Ectodermal cell (in vitro differentiated cells): ENCODE data around the gene TEX53.

Experiments
- H3K27ac ChIP-seq: 2 replicates; pipeline ENCODE4 v1.7.0; 2013; ENCODE audit warnings: mild to moderate bottlenecking, low read depth, low read length; ENCODE audit not compliant: insufficient read depth, poor library complexity, severe bottlenecking
- H3K27me3 ChIP-seq: 2 replicates; pipeline ENCODE4 v1.7.0; 2013; ENCODE audit warnings: mild to moderate bottlenecking, low read length; ENCODE audit not compliant: insufficient read depth, control insufficient read depth, poor library complexity, severe bottlenecking
- H3K36me3 ChIP-seq: one replicate; pipeline ENCODE4 v1.7.0; 2013; ENCODE audit warnings: low read length; ENCODE audit not compliant: control insufficient read depth, insufficient read depth
- H3K4me1 ChIP-seq: one replicate; pipeline ENCODE4 v1.7.0; 2013; ENCODE audit warnings: low read length; ENCODE audit not compliant: control insufficient read depth, insufficient read depth
- H3K4me3 ChIP-seq: 2 replicates; pipeline ENCODE4 v1.7.0; 2013; ENCODE audit warnings: low read depth, low read length, control low read depth; ENCODE audit not compliant: insufficient read depth
- H3K9me3 ChIP-seq: 2 replicates; pipeline ENCODE4 v1.7.0; 2013; ENCODE audit warnings: mild to moderate bottlenecking, low read length, moderate library complexity; ENCODE audit not compliant: control insufficient read depth
- whole genome bisulfite sequencing, 2 experiments: methylation state at CpG; one replicate each; pipeline ENCODE4 v1.1.7; 2013; ENCODE audit warnings: missing lambda C conversion rate in 2 of 2; 5-methylcytosine and 5-hydroxymethylcytosine counted together

TEX53 gene

DNA sequence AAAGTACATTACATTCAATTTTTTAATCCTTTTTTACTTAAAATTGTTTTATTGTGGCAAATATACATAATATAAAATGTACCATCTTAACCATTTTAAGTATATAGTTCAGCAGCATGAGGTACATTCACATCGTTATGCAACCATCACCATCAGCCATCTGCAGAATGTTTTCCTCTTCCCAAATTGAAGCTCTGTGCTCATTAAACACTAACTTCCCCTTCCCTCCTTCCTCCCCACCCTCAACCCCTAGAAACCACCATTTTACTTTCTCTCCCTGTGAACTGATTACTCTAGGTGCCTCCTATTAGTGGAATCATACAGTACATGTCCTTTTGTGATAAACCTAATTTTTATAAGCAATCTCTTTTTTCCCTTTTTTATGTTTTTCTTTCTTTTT, 15.6 kb downstream of the TEX53 start:
- H3K4me3 ChIP-seq: no peak overlapping the region
- no peaks in the 10 kb centered on the region for H3K4me1 ChIP-seq
- no peaks in the 10 kb centered on the region for H3K27me3 ChIP-seq
- no peaks in the 10 kb centered on the region for H3K36me3 ChIP-seq
- H3K27ac ChIP-seq: no peak overlapping the region
- 95 to 98% methylated on average over 1 of the region's 1 CpG for WGBS, 2 experiments
- H3K9me3 ChIP-seq: no peaks in the 10 kb centered on the region

DNA sequence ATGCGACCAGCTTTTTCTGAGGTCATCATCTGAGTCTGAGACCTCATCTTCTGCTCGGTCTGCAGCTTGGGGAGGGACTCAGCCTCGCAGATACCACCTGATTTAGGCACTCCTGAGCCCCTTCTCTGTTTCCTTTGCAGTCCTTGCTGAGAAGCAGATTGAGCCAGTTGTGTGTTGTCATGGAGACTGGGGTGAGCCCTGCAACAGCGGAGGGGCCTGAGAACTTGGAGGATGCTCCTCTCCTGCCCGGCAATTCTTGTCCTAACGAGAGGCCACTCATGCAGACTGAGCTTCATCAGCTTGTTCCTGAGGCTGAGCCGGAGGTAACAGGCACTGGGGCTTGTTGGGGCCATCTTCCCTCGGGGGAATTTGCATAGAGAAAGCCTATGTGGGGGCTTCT, 19.2 kb downstream of the TEX53 start:
- H3K4me1 ChIP-seq: no peaks in the 10 kb centered on the region
- no peaks in the 10 kb centered on the region for H3K36me3 ChIP-seq
- H3K27me3 ChIP-seq: no peaks in the 10 kb centered on the region
- WGBS, 2 experiments: 88 to 93% methylated on average over 8 of the region's 8 CpGs
- H3K4me3 ChIP-seq: no peak overlapping the region
- H3K9me3 ChIP-seq: no peaks in the 10 kb centered on the region
- H3K27ac ChIP-seq: no peak overlapping the region

DNA sequence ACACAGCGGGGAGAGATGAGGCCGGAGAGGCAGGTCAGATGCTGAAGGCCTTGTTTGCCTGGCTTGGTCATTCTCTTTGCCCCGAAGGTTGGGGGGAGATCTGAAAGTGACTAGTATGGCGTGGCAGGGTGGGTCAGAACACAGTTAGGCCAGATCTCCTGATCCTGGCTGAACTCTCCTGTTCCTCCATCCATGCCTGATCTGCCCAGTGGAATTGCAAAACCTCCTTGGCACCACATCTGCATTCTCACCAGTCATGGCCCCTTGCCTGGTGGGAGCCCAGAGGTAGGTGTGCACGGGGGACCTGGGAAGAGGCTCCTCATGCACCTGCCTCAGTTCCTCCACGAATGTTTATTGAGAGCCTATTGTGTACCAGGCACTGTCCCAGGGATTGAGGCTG, 23.2 kb downstream of the TEX53 start:
- no peaks in the 10 kb centered on the region for H3K4me1 ChIP-seq
- H3K4me3 ChIP-seq: no peak overlapping the region
- no peaks in the 10 kb centered on the region for H3K9me3 ChIP-seq
- WGBS, 2 experiments: 93 to 95% methylated on average over 6 of the region's 6 CpGs
- H3K36me3 ChIP-seq: no peaks in the 10 kb centered on the region
- no peaks in the 10 kb centered on the region for H3K27me3 ChIP-seq
- H3K27ac ChIP-seq: no peak overlapping the region

DNA sequence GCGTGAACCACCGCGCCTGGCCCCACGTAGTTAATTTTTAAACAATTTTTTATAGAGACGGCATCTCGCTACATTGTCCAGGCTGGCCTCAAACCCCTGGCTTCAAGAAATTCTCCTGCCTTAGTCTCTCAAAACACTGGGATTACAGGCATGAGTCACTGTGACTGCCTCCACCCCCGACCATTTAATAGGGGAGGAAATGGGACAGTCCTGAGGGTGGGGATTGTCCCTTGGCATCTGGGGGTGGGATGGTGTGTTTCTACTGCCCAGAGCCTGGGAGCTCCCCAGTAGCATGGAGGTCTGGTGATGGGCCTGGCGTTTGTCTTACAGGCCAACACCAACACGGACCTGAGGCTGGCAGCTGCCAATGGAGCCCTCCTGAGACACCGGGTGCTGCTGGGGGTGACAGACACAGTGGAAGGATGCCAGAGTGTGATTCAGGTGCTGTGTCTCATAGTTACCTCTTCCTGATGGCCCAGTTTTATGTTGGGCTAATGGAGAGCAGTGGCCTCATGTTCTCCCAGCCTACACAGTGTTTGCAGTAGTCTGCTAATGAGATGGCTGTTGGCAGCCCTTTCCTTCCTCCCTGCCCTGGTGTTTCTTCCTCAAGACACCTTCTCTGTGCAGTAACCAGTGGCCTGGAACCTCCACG, 24.0 kb downstream of the TEX53 start:
- Histone ChIP-seq H3K36me3 (no peaks in the 10 kb centered on the region), H3K9me3 (no peaks in the 10 kb centered on the region), H3K27me3 (no peaks in the 10 kb centered on the region), H3K27ac (no peak overlapping the region), H3K4me1 (no peaks in the 10 kb centered on the region), H3K4me3 (no peak overlapping the region)
- WGBS, 2 experiments: 90 to 96% methylated on average over 11 of the region's 11 CpGs

DNA sequence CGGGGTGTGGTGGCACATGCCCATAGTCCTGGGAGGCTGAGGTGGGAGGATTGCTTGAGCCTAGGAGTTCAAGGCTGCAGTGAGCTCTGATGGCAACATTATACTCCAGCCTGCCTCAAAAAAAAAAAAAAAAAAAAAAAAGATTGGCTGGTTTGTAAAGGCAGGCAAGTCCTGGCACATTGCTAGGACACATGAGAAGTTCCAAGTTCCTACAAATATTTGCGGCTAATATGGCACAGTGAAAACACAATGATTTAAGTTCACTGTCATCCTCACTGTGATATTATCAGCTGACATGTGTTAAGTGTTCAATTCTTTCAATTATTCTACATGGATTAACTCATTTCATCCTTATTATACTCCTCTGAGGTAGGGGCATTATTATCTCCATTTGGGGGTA, 26.4 kb downstream of the TEX53 start:
- 0% methylated on average over 2 of the region's 2 CpGs for WGBS, 2 experiments
- H3K27me3 ChIP-seq: no peaks in the 10 kb centered on the region
- H3K9me3 ChIP-seq: no peaks in the 10 kb centered on the region
- no peak overlapping the region for H3K27ac ChIP-seq
- H3K36me3 ChIP-seq: no peaks in the 10 kb centered on the region
- no peaks in the 10 kb centered on the region for H3K4me1 ChIP-seq
- no peak overlapping the region for H3K4me3 ChIP-seq

DNA sequence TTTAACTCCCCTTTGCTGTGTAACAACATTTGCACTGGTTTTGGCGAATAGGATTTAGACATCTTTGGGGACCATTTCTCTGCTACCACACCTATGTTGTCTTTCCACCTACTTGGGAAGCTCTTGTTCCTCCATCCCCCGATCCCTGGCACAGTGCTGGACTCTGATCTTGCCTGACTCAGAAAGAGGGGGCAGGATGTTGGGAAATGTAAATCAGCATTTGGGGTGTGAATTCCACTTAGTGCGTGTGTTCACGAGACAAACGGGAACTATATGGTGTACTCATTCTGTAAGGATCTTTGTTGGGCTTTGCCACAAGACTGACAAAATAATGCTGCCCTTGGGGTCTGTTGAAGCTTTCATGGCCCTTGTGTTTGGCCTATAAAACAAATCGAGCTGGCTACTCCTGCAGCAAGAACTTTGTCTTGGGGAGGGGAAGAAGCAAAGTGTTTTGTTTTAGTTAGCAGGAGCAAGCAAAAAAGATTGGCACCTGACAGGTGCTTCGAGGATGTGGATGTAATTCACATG, 28.0 kb downstream of the TEX53 start:
- 94% methylated on average over 7 of the region's 7 CpGs for WGBS, 2 experiments
- no peaks in the 10 kb centered on the region for H3K27me3 ChIP-seq

DNA sequence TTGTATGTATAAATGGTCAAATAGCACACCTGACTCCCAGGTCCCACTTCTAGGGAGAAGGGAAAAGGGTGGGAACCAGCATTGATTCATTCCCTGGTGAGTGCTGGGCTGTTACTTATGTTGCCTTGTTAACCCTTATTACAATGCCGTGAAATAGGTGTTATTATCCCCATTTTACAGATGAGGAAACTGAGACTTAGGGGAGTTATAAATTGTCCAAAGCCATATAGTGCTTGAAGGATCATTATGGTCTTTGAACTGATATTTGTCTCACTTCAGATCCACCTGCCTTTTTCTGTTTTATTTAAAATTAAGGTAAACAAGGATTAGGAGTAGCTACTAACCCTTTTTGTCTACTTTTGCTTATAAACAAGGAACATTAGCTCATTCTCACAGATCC, 30.1 kb downstream of the TEX53 start:
- Histone ChIP-seq H3K36me3 (no peaks in the 10 kb centered on the region), H3K27ac (no peak overlapping the region), H3K4me3 (no peak overlapping the region), H3K4me1 (no peaks in the 10 kb centered on the region), H3K27me3 (no peaks in the 10 kb centered on the region), H3K9me3 (no peaks in the 10 kb centered on the region)
- WGBS, 2 experiments: 90 to 100% methylated on average over 1 of the region's 1 CpG

More for the DNA sequence above, 28.0 kb downstream of the TEX53 start:
- Histone ChIP-seq H3K36me3 (no peaks in the 10 kb centered on the region), H3K4me1 (no peaks in the 10 kb centered on the region), H3K9me3 (no peaks in the 10 kb centered on the region), H3K4me3 (no peak overlapping the region), H3K27ac (no peak overlapping the region)

DNA sequence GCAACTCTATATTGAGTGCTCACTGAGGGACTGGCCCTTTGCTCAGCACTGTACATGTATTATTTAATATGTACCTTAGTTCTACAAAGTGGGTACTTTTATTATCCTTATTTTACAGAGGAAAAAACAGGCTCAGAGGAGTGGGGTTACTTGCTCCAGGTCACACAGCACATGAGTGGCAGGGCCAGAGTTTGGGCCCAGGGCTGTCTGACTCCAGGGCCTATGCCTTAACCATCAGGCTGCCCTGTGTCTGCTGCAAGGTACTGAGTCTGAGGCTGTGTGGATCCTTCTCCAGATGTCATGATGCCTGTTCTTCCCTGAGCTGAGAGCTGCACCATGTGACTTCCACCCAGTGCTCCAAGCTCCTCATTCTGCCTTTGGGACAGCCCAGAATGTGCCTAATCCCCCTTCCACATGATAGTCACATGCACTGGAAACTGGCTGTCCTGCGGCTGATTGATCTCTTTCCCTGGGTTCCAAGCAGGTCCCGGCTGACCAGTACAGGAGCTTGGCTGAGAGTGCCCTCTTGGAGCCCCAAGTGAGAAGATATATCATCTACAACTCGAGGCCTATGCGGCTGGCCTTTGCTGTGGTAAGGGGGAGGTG, 31.1 kb downstream of the TEX53 start:
- Histone ChIP-seq H3K36me3 (no peaks in the 10 kb centered on the region), H3K27me3 (no peaks in the 10 kb centered on the region), H3K27ac (no peak overlapping the region), H3K4me3 (no peak overlapping the region), H3K9me3 (no peaks in the 10 kb centered on the region), H3K4me1 (no peaks in the 10 kb centered on the region)
- 95 to 97% methylated on average over 4 of the region's 4 CpGs for WGBS, 2 experiments

DNA sequence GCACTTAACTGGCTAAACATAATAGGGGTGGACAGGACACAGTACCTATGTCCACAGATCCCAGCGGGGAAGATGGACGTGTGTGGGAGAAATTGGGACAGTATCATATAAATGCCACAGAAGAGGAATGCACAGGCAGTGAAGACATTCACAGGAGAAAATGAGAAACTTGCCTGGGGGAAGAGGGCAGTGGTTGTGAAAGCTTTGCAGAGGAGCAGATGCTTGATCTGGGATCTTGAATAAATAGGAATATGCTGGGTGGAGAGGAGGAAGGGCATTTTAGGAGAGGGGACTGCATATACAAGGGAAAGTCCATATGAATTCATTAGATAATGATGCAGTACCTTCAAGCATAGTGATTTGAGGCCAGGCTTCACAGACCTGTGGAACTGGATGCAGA, 32.9 kb downstream of the TEX53 start:
- no peak overlapping the region for H3K27ac ChIP-seq
- 94 to 96% methylated on average over 2 of the region's 2 CpGs for WGBS, 2 experiments
- no peaks in the 10 kb centered on the region for H3K4me1 ChIP-seq
- H3K36me3 ChIP-seq: no peaks in the 10 kb centered on the region
- no peaks in the 10 kb centered on the region for H3K9me3 ChIP-seq
- no peak overlapping the region for H3K4me3 ChIP-seq
- no peaks in the 10 kb centered on the region for H3K27me3 ChIP-seq

DNA sequence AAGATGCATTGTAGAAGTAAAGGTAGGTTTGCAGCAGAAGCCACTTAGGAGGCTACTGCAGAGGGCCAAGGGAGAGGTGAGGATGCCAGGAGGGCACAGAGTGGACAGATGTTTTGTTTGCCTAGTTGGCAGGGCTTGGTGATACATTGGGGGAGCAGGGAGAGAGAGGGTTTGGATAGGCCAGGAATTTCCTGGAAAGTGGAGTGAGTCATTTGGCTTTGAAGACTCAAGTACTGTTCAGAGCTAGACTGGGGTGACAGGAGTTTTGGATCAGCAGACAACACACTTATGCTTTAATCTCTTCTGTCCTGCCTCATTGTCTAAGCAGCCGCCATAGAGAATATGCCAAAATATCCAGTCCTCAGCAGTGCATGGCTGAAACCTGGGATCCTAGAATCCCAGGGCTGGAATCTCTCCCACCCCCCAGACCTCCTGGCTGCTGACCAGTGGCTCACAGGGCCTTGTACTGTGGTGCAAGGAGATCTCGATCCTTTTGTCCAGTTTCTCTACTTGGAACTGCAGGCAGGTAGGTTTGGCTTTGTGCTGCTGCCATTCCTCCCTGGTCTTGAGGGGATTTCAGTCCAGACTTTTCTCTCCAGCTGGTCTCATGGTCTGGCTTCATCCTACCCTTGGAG, 35.5 kb downstream of the TEX53 start:
- Histone ChIP-seq H3K27me3 (no peaks in the 10 kb centered on the region), H3K27ac (no peak overlapping the region), H3K36me3 (no peaks in the 10 kb centered on the region), H3K4me1 (no peaks in the 10 kb centered on the region), H3K9me3 (no peaks in the 10 kb centered on the region), H3K4me3 (no peak overlapping the region)
- WGBS, 2 experiments: 91 to 95% methylated on average over 2 of the region's 2 CpGs
